Vagina (tissue), 2 donors: Measurements from ENCODE around the gene ZNF157. TPM values are rescaled to one million over a fixed set of nuclear protein-coding genes. Genes with fewer than 3 reads are reported as not detected.
"Not testable (repeated sequence)": the region's sequence is repeated elsewhere in the genome, so short reads cannot be mapped to it uniquely, and the experiment has no call there.

ENCODE experiments used
- DNase-seq, 2 donors: peaks; one replicate each; pipeline ENCODE4 v3.0.0-alpha.2; 2017; ENCODE audit errors: extremely low spot score in 2 of 2
- H3K27ac ChIP-seq: fragments of 200-600 bp; sonication (generic); one replicate; pipeline ENCODE4 v1.5.1; 2019
- H3K27me3 ChIP-seq: fragments of 200-600 bp; sonication (generic); one replicate; pipeline ENCODE4 v1.5.1; 2019
- H3K36me3 ChIP-seq, 2 donors: fragments of 200-600 bp; sonication (generic); one replicate each; pipeline ENCODE4 v1.5.1; 2017 to 2019
- H3K4me1 ChIP-seq: fragments of 200-600 bp; sonication (generic); one replicate; pipeline ENCODE4 v1.5.1; 2019
- H3K4me3 ChIP-seq, 2 donors: fragments of 200-600 bp; sonication (generic); 1 replicate in 1 of 2; 2 replicates in 1 of 2; pipeline ENCODE4 v1.5.1; 2016 to 2019
- H3K9me3 ChIP-seq: fragments of 200-600 bp; sonication (generic); one replicate; pipeline ENCODE4 v1.5.1; 2019
- CTCF ChIP-seq, 3 experiments: fragments of 450-650 bp in 2 of 3; fragments of 200-600 bp in 1 of 3; sonication (generic) in 1 of 3; IDR thresholded peaks; one replicate each; pipeline ENCODE4 v1.5.1; 2017 to 2019; ENCODE audit warnings: antibody characterized with exemption in 3 of 3, mild to moderate bottlenecking in 2 of 3, moderate library complexity in 2 of 3
- POLR2A ChIP-seq, 2 donors: fragments of 450-650 bp; IDR thresholded peaks; one replicate each; pipeline ENCODE4 v1.6.1; 2017; ENCODE audit warnings: antibody characterized with exemption in 2 of 2, mild to moderate bottlenecking in 2 of 2, moderate library complexity in 2 of 2
- POLR2AphosphoS5 ChIP-seq, 2 donors: sonication (generic); formaldehyde crosslinking; IDR thresholded peaks; one replicate each; pipeline ENCODE4 v1.9.0; 2017; ENCODE audit warnings: antibody characterized with exemption in 2 of 2, mild to moderate bottlenecking in 2 of 2, low read depth in 1 of 2; ENCODE audit not compliant: insufficient read depth in 1 of 2
- intact Hi-C: fragments of 100-400 bp; cut with DNase I; formaldehyde crosslinking; loops from one replicate; pipeline ENCODE4 v1.15.1; 2023
- total RNA-seq: library from RNA; depleted of rRNA; stranded (reverse); fragments of >200 nt; gene quantifications from one replicate; pipeline ENCODE4 v1.2.3, GENCODE V29; 2016

Gene ZNF157
- total RNA-seq = not detected

GRCh38 chrX:47370278-47370677 lies at the start of gene ZNF157:
TSS of gene ZNF157 (plus strand) at chrX:47370578. CDS start at chrX:47370669, 91 bp downstream.
- intact Hi-C loops = no loop called here
- no peak within 1 kb of the TSS for H3K4me3 ChIP-seq
- no peaks in the 10 kb centered on the region for H3K4me1 ChIP-seq
- no peaks in the 10 kb centered on the region for H3K36me3 ChIP-seq
- DNase-seq = no peak
- no peaks in the 10 kb centered on the region for H3K27me3 ChIP-seq
- TF ChIP-seq POLR2AphosphoS5 (IDR thresholded peaks at IDR 0.05; ENCODE audit: insufficient read depth in 1 of 2, low read depth in 1 of 2) (no peak), POLR2A (IDR thresholded peaks at IDR 0.05) (no peak), CTCF (IDR thresholded peaks at IDR 0.05) (no peak)
- no peaks in the 10 kb centered on the region for H3K9me3 ChIP-seq
- no peak within 1 kb of the TSS for H3K27ac ChIP-seq

DNA sequence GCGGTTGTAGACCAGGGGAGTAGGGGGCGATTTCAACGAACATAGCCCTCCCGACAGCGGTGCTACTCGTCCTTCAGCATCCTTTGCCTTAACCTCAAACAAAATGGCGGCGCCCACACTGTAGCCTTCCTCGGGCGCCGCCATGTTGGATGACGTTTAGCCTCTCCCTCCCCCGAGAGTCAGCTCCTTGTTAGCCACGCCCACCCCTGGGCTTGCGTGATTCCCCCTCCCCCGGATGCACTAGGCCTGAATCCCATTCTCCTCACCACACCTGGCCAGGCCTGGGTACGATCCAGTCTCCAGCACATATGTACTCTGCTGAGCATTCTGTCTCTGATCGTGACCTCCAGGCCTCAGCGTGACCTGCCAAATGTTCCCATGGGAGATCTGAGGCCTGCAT lies 49.0 kb upstream of the ZNF157 start:
- Histone ChIP-seq H3K4me3 (no peak overlapping the region), H3K4me1 (no peaks in the 10 kb centered on the region), H3K27me3 (no peaks in the 10 kb centered on the region), H3K36me3 (no peaks in the 10 kb centered on the region), H3K9me3 (no peaks in the 10 kb centered on the region), H3K27ac (no peak overlapping the region)
- intact Hi-C loops = no loop called here
- no peak for TF ChIP-seq POLR2AphosphoS5 (IDR thresholded peaks at IDR 0.05; ENCODE audit: insufficient read depth in 1 of 2, low read depth in 1 of 2)
- no peak for TF ChIP-seq POLR2A (IDR thresholded peaks at IDR 0.05)
- no peak for TF ChIP-seq CTCF (IDR thresholded peaks at IDR 0.05)
- no peak for DNase-seq

DNA sequence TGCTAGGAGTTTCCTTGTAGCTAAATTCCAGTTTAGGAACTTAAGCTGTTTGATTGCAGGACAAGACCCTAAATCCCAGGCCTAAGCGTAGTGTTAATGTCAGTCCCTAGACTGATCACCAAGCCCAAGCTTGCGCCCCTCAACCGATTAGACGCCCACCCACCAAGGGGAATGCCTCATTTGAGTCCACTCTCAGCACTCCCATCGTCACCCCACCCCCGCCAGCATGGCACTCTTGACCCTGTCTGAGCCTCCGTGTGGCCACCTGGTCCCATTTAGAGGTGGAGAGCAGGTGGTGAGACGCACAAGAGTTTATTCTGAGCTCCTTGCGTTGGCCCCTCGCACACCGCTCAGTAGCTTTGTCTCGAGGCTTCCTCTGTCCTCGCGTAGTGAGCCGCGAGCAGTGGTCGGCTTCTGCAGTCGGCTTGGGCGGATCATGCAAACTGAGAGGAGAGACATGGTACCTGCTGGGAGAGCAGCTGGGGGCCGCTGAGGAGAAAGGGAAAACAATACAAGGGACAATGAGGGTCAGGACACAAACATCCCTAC lies 48.5 kb upstream of the ZNF157 start:
- Histone ChIP-seq H3K27me3 (no peaks in the 10 kb centered on the region), H3K4me3 (no peak overlapping the region), H3K36me3 (no peaks in the 10 kb centered on the region), H3K27ac (no peak overlapping the region), H3K9me3 (no peaks in the 10 kb centered on the region), H3K4me1 (no peaks in the 10 kb centered on the region)
- no peak for DNase-seq
- no peak for TF ChIP-seq POLR2A (IDR thresholded peaks at IDR 0.05)
- no peak for TF ChIP-seq POLR2AphosphoS5 (IDR thresholded peaks at IDR 0.05; ENCODE audit: insufficient read depth in 1 of 2, low read depth in 1 of 2)
- TF ChIP-seq CTCF (IDR thresholded peaks at IDR 0.05) = no peak
- intact Hi-C loops = no loop called here

DNA sequence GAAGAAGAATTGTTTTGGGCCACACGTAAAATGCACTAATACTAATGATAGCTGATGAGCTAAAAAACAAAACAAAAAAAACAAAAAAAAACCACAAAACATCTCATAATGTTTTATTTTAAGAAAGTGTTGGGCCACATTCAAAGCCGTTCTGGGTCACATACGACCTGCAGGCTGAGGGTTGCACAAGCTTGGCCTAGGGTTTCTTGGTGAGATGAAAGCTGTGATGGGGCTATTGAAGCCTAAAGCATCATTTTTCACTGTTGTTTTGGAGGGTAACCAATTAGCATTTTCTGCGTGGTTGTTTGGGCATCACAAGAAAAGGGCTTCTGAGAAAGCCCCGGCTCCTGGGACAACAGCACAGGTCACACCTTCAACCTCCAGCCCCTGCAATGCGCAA lies 42.5 kb upstream of the ZNF157 start:
- Histone ChIP-seq H3K4me3 (no peak overlapping the region), H3K27ac (no peak overlapping the region), H3K36me3 (no peaks in the 10 kb centered on the region), H3K9me3 (no peaks in the 10 kb centered on the region), H3K27me3 (no peaks in the 10 kb centered on the region), H3K4me1 (no peaks in the 10 kb centered on the region)
- no peak for DNase-seq
- TF ChIP-seq POLR2A (IDR thresholded peaks at IDR 0.05) (no peak), CTCF (IDR thresholded peaks at IDR 0.05) (no peak), POLR2AphosphoS5 (IDR thresholded peaks at IDR 0.05; ENCODE audit: insufficient read depth in 1 of 2, low read depth in 1 of 2) (no peak)
- intact Hi-C loops = no loop called here

- DNase-seq, H3K27me3 ChIP-seq, H3K4me1 ChIP-seq, H3K27ac ChIP-seq, H3K4me3 ChIP-seq, intact Hi-C loops, H3K9me3 ChIP-seq, H3K36me3 ChIP-seq: not testable (repeated sequence)
Observed at GRCh38 chrX:47332729-47333128, 37.6 kb upstream of the ZNF157 start.
